DOHH2 (cell line): ENCODE data around the gene SEC16A.

ENCODE experiments used
- H3F3A ChIP-seq: fragments of 200-600 bp; sonication (generic), shearing (Covaris generic); 2 replicates; pipeline ENCODE4 v1.6.0; 2016; ENCODE audit warnings: antibody characterized with exemption, mild to moderate bottlenecking; ENCODE audit not compliant: control insufficient read depth, insufficient read depth
- H3K27ac ChIP-seq: fragments of 200-600 bp; sonication (generic); 2 replicates; pipeline ENCODE4 v1.5.1; 2014; ENCODE audit warnings: low read depth, mild to moderate bottlenecking, low read length, moderate library complexity
- H3K27me3 ChIP-seq: fragments of 200-600 bp; sonication (generic); 2 replicates; pipeline ENCODE4 v1.6.1; 2014; ENCODE audit warnings: mild to moderate bottlenecking, low read length, mixed read lengths; ENCODE audit not compliant: control insufficient read depth
- H3K36me3 ChIP-seq: fragments of 200-600 bp; sonication (generic); 2 replicates; pipeline ENCODE4 v1.6.1; 2014; ENCODE audit warnings: mild to moderate bottlenecking, low read length, moderate library complexity, mixed read lengths; ENCODE audit not compliant: control insufficient read depth
- H3K4me1 ChIP-seq: fragments of 200-600 bp; sonication (generic); 2 replicates; pipeline ENCODE4 v1.6.1; 2014; ENCODE audit warnings: mild to moderate bottlenecking, low read length, mixed read lengths; ENCODE audit not compliant: control insufficient read depth
- H3K4me2 ChIP-seq: fragments of 200-600 bp; sonication (generic); 2 replicates; pipeline ENCODE4 v1.6.0; 2014; ENCODE audit warnings: mild to moderate bottlenecking, low read length, moderate library complexity
- H3K4me3 ChIP-seq: fragments of 200-600 bp; sonication (generic); 2 replicates; pipeline ENCODE4 v1.5.1; 2014; ENCODE audit warnings: mild to moderate bottlenecking, low read length, mixed read lengths
- H3K79me2 ChIP-seq: fragments of 200-600 bp; sonication (generic); 2 replicates; pipeline ENCODE4 v1.6.1; 2014; ENCODE audit warnings: mild to moderate bottlenecking, low read length, mixed read lengths; ENCODE audit not compliant: control insufficient read depth
- H3K9me2 ChIP-seq: fragments of 200-600 bp; sonication (generic); replicated peaks from 2 replicates; pipeline ENCODE4 v1.6.1; 2014; ENCODE audit warnings: mild to moderate bottlenecking, low read length, mixed read lengths; ENCODE audit not compliant: control insufficient read depth
- H3K9me3 ChIP-seq: fragments of 200-600 bp; sonication (generic); 2 replicates; pipeline ENCODE4 v1.6.1; 2014; ENCODE audit warnings: antibody characterized with exemption, low read length, mixed read lengths; ENCODE audit not compliant: control insufficient read depth, insufficient read depth
- H4K20me1 ChIP-seq: fragments of 200-600 bp; sonication (generic); 2 replicates; pipeline ENCODE4 v1.6.0; 2014; ENCODE audit warnings: low read depth, mild to moderate bottlenecking, antibody characterized with exemption, low read length, moderate library complexity; ENCODE audit not compliant: control insufficient read depth, insufficient read depth
- EZH2phosphoT487 ChIP-seq: fragments of 200-600 bp; sonication (generic); IDR thresholded peaks from 2 replicates; pipeline ENCODE4 v1.6.1; 2017; ENCODE audit warnings: borderline replicate concordance, mild to moderate bottlenecking, antibody characterized with exemption, low read length, moderate library complexity, mixed read lengths
- TF ChIP-seq, protein P1 (sequence below): fragments of 200-600 bp; sonication (generic); IDR thresholded peaks from one replicate; pipeline ENCODE4 v1.5.1; 2014; ENCODE audit warnings: antibody characterized with exemption, mild to moderate bottlenecking, low read depth, low read length; ENCODE audit not compliant: poor library complexity, severe bottlenecking

The SEC16A gene

DNA sequence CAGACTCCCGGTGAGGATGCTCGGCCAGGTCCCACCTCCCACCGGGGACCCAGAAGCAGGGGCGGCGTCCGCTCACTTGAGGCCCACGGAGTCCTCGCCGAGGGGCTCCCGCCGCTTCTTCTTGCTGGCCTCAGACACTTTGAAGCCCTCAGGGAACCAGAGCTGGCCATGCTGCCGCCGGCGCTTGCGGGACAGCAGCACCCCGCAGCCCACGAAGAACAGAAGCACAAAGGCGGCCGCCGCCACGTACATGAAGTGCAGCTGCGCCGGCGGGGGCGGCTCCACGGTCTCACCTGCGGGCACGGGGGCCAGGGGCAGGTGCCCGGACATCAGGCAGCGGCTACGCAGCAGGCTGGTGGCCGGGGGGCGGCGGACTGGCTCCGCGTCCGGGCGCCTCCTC, 19.4 kb upstream of the SEC16A start:
- Histone ChIP-seq H3K27ac (no peak overlapping the region), H3K27me3 (no peaks in the 10 kb centered on the region), H3K36me3 (peaks cover 53% of the 10 kb centered on the region), H3K4me3 (no peak overlapping the region), H4K20me1 (no peaks in the 10 kb centered on the region), H3K4me2 (no peak overlapping the region), H3F3A (no peaks in the 10 kb centered on the region), H3K9me3 (no peaks in the 10 kb centered on the region), H3K79me2 (no peaks in the 10 kb centered on the region), H3K4me1 (no peaks in the 10 kb centered on the region), H3K9me2 (no peaks in the 10 kb centered on the region)
- TF ChIP-seq, protein P1, sequence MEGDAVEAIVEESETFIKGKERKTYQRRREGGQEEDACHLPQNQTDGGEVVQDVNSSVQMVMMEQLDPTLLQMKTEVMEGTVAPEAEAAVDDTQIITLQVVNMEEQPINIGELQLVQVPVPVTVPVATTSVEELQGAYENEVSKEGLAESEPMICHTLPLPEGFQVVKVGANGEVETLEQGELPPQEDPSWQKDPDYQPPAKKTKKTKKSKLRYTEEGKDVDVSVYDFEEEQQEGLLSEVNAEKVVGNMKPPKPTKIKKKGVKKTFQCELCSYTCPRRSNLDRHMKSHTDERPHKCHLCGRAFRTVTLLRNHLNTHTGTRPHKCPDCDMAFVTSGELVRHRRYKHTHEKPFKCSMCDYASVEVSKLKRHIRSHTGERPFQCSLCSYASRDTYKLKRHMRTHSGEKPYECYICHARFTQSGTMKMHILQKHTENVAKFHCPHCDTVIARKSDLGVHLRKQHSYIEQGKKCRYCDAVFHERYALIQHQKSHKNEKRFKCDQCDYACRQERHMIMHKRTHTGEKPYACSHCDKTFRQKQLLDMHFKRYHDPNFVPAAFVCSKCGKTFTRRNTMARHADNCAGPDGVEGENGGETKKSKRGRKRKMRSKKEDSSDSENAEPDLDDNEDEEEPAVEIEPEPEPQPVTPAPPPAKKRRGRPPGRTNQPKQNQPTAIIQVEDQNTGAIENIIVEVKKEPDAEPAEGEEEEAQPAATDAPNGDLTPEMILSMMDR: no peak
- TF ChIP-seq EZH2phosphoT487: no peak

DNA sequence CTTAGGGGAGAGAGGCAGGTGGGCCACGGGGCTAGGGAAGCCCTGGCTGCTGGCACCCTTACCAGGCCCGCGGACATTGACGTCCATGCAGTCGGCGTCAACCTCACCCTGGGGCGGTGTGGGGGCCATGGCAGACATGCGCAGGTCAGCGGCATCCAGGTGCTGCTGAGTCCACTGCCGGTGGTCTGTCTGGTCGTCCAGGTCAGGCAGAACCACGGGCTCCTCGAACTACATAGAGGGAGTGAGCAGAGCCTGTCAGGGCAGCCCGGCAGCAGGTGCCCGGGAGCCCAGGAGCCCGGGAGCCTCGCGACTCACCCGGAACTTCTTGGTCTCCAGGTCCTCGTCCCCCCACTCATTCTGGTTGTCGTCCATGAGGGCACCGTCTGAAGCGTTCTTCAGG, 18.8 kb upstream of the SEC16A start:
- no peak overlapping the region for H3K4me3 ChIP-seq
- H3K36me3 ChIP-seq: peaks cover 57% of the 10 kb centered on the region
- H3K9me2 ChIP-seq: no peaks in the 10 kb centered on the region
- TF ChIP-seq EZH2phosphoT487: no peak
- TF ChIP-seq, protein P1: no peak
- H3K27ac ChIP-seq: no peak overlapping the region
- H4K20me1 ChIP-seq: no peaks in the 10 kb centered on the region
- no peaks in the 10 kb centered on the region for H3K79me2 ChIP-seq
- H3K27me3 ChIP-seq: no peaks in the 10 kb centered on the region
- no peaks in the 10 kb centered on the region for H3F3A ChIP-seq
- no peaks in the 10 kb centered on the region for H3K4me1 ChIP-seq
- no peaks in the 10 kb centered on the region for H3K9me3 ChIP-seq
- no peak overlapping the region for H3K4me2 ChIP-seq

DNA sequence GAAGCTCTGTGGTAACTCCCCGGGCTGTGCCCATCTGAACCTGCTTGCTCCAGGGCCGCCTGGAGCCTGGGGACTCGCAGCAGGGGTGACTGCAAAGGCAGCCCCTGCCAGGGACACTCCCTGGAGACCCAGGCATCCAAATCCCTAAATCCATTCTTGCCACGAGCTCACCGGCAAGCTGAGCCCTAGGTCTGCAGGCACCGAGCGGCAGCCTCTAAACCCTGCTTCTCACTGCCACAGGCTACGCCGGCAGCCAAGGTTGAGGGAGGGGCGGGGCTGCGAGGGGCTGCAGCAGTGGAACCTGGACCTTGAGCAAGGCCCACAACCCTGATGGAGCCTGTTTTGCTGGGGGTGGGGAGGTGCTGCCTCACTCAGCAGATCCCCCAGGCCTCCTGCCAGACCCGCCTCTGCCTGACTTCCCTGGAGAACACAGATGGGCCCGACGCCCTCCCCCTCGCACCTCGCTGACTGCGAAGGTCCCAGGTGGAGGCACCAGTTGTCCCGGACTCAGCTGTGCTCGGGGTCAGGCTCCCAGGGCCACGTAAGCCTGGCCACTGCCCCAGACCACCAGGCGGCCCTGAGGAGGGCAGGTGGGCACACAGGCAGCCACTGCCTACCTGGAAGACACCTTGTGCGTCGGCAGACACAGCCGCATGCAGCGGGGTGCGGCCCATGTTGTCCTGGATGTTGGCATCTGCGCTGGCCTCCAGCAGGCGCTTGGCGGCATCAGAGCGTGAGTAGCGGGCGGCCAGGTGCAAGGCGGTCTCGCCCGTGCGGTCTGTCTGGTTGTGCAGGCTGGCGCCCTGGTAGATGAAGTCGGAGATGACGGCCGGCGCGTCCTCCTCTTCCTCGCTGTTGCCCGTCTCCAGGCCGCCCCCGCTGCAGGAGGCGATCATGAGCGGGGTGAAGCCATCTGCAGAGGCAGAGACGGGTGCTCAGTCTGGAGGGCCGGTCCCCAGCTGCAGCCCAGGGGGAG, 17.4 kb upstream of the SEC16A start:
- no peak overlapping the region for H3K4me2 ChIP-seq
- no peaks in the 10 kb centered on the region for H3K9me2 ChIP-seq
- H3K4me3 ChIP-seq: no peak overlapping the region
- no peaks in the 10 kb centered on the region for H3K9me3 ChIP-seq
- no peak for TF ChIP-seq EZH2phosphoT487
- TF ChIP-seq, protein P1: no peak
- H3F3A ChIP-seq: no peaks in the 10 kb centered on the region
- no peaks in the 10 kb centered on the region for H3K27me3 ChIP-seq
- no peaks in the 10 kb centered on the region for H4K20me1 ChIP-seq
- H3K4me1 ChIP-seq: no peaks in the 10 kb centered on the region
- no peak overlapping the region for H3K27ac ChIP-seq
- H3K36me3 ChIP-seq: peaks cover 60% of the 10 kb centered on the region
- H3K79me2 ChIP-seq: no peaks in the 10 kb centered on the region
